Measurements from ENCODE around the gene HMCES.
"Not testable (repeated sequence)": the region's sequence is repeated elsewhere in the genome, so short reads cannot be mapped to it uniquely, and the experiment has no call there.

The HMCES gene

GRCh38 chr3:129257609-129258008, 21.1 kb upstream of the HMCES start:
- no peak for DNase-seq (ENCODE audit: low read depth)

- DNase-seq (ENCODE audit: low read depth): no peak
Measured at GRCh38 chr3:129259612-129260477, 18.8 kb upstream of the HMCES start.

GRCh38 chr3:129260606-129261005, 18.1 kb upstream of the HMCES start:
- DNase-seq (ENCODE audit: low read depth): no peak

GRCh38 chr3:129261894-129262293, 16.8 kb upstream of the HMCES start:
- no peak for DNase-seq (ENCODE audit: low read depth)

GRCh38 chr3:129263161-129263910, 15.3 kb upstream of the HMCES start:
- no peak for DNase-seq (ENCODE audit: low read depth)

GRCh38 chr3:129264994-129265393, 13.7 kb upstream of the HMCES start:
- not testable (repeated sequence) for DNase-seq (ENCODE audit: low read depth)

GRCh38 chr3:129266651-129267050, 12.0 kb upstream of the HMCES start:
- DNase-seq (ENCODE audit: low read depth): no peak

- no peak for DNase-seq (ENCODE audit: low read depth)
Measured at GRCh38 chr3:129268396-129268795, 10.3 kb upstream of the HMCES start.

GRCh38 chr3:129271674-129272073, 7.0 kb upstream of the HMCES start:
- DNase-seq (ENCODE audit: low read depth): no peak

- DNase-seq (ENCODE audit: low read depth): no peak
Measured at GRCh38 chr3:129276385-129276784, 2.3 kb upstream of the HMCES start.

GRCh38 chr3:129277829-129278271, 820 bp upstream of the HMCES start:
- DNase-seq (ENCODE audit: low read depth): no peak

- peak; percentile 39 for DNase-seq (ENCODE audit: low read depth)
Measured at GRCh38 chr3:129278966-129279906, 566 bp downstream of the HMCES start.

- DNase-seq (ENCODE audit: low read depth): no peak
Measured at GRCh38 chr3:129280183-129280582, 1.5 kb downstream of the HMCES start.

- no peak for DNase-seq (ENCODE audit: low read depth)
Measured at GRCh38 chr3:129281726-129282125, 3.1 kb downstream of the HMCES start.

GRCh38 chr3:129282727-129283327, 4.2 kb downstream of the HMCES start:
- DNase-seq (ENCODE audit: low read depth): peak; percentile 9

- DNase-seq (ENCODE audit: low read depth): no peak
Measured at GRCh38 chr3:129286081-129286480, 7.4 kb downstream of the HMCES start.

GRCh38 chr3:129288446-129288845, 9.8 kb downstream of the HMCES start:
- no peak for DNase-seq (ENCODE audit: low read depth)

GRCh38 chr3:129289201-129289921, 10.7 kb downstream of the HMCES start:
- no peak for DNase-seq (ENCODE audit: low read depth)

- no peak for DNase-seq (ENCODE audit: low read depth)
Measured at GRCh38 chr3:129291236-129291886, 12.7 kb downstream of the HMCES start.

GRCh38 chr3:129295286-129295685, 16.6 kb downstream of the HMCES start:
- no peak for DNase-seq (ENCODE audit: low read depth)

Measured in stimulated activated CD4-positive, alpha-beta T cell treated with anti-CD3 and anti-CD28 coated beads, Interleukin-2, amount 100 ng/mL, for 4 hours (primary cell).